ENCODE data around the gene CMTM7. TPM values are rescaled to one million over a fixed set of nuclear protein-coding genes. Genes with fewer than 3 reads are reported as not detected.

The CMTM7 gene
- total RNA-seq, 4 donors from 2014 or later = 14.8 to 24.7 (median 22.0) TPM

DNA sequence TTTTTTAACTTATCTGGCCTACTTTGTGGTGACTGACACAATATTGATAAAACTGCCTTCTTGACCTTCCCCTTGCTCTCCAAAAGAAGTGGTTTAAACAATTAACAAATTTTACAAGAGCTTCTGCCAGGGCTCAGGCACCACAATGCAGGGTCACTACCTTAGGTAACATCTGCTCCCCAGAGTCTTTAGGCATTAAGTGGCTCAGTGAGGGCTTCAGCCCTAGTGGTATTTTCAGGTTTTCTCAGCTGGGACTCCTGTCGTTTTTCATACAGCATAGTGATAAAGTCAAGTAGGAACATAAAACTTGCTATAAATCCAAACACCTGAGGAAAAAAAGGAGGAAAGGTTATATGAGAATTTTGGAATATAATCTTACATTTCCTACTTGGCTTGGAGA, 92.1 kb downstream of the CMTM7 start:
- 50 to 54% methylated on average over 1 of the region's 1 CpG for WGBS, 2 donors
- Histone ChIP-seq H3K36me3 (peaks cover 0 to 3% of the 10 kb centered on the region in 2 donors), H3K27ac (no peak overlapping the region), H3K4me1 (peaks cover 16 to 17% of the 10 kb centered on the region in 2 donors), H3K4me3 (replicated peaks in 1 of 3) (no peak overlapping the region), H3K27me3 (no peaks in the 10 kb centered on the region), H3K9me3 (no peaks in the 10 kb centered on the region)
- intact Hi-C loops (cut with DNase I) = no loop called here
- TF ChIP-seq POLR2A (IDR thresholded peaks at IDR 0.05) = no peak
- TF ChIP-seq, protein P1, sequence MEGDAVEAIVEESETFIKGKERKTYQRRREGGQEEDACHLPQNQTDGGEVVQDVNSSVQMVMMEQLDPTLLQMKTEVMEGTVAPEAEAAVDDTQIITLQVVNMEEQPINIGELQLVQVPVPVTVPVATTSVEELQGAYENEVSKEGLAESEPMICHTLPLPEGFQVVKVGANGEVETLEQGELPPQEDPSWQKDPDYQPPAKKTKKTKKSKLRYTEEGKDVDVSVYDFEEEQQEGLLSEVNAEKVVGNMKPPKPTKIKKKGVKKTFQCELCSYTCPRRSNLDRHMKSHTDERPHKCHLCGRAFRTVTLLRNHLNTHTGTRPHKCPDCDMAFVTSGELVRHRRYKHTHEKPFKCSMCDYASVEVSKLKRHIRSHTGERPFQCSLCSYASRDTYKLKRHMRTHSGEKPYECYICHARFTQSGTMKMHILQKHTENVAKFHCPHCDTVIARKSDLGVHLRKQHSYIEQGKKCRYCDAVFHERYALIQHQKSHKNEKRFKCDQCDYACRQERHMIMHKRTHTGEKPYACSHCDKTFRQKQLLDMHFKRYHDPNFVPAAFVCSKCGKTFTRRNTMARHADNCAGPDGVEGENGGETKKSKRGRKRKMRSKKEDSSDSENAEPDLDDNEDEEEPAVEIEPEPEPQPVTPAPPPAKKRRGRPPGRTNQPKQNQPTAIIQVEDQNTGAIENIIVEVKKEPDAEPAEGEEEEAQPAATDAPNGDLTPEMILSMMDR (IDR thresholded peaks at IDR 0.05) = no peak
- no peak for DNase-seq

DNA sequence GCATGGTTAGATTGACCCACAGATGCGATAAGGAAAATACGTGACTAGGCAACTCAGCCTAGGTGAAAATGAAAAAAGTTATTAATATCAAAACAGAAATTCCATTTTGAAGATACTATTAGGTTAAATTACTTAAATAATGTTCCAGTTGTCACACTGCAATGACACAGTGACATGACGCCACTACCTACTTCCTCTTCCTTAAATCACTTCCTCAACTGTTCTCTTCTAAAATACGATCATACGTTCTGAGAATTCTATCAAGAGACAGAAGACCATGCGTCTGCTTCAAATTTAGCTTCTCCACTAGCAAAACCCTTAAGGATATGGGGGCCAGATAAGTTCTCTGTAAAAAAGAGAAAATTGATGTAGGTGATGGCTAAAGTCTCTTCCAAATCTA, 92.8 kb downstream of the CMTM7 start:
- WGBS, 2 donors = 90 to 91% methylated on average over 6 of the region's 6 CpGs
- intact Hi-C loops (cut with DNase I) = no loop called here
- no peak overlapping the region for H3K4me3 ChIP-seq (replicated peaks in 1 of 3)
- H3K4me1 ChIP-seq = peaks cover 17 to 22% of the 10 kb centered on the region in 2 donors
- H3K27me3 ChIP-seq = no peaks in the 10 kb centered on the region
- H3K27ac ChIP-seq = no peak overlapping the region
- DNase-seq = no peak
- peaks cover 0 to 3% of the 10 kb centered on the region in 2 donors for H3K36me3 ChIP-seq
- no peaks in the 10 kb centered on the region for H3K9me3 ChIP-seq
- TF ChIP-seq POLR2A (IDR thresholded peaks at IDR 0.05) = no peak
- TF ChIP-seq, protein P1 (IDR thresholded peaks at IDR 0.05) = no peak

DNA sequence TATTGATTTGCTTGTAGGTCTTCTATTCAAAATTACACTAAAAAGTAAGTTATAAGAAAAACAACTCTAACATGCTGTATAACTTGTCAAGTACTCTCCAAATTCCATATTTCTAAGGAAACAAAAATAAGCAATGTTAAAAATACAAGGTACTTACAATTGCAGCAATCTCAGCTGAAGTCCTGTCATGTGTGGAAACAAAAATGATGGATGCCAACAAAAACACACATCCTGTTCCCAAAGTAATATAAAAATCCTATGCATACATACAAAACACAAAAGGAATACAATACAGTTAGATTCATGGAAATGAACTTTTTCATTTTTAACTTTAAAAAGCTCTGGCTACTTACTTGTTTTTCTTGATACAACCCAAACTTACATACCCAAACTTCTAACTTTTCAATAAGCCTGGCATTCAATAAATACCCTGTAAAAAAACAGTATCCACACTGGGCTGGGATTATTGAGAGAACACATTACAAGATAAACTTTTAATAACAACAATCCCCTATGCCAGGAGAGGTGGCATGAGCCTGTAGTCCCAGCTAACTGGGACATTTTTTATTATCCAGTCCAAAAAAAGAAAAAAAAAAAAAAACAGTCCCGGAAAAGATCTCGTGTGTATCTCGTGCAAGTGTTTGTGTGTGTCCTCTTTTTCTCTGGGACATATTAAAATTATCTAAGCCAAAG, 96.3 kb downstream of the CMTM7 start:
- 65 to 73% methylated on average over 3 of the region's 3 CpGs for WGBS, 2 donors
- no peak for DNase-seq
- peak overlapping the region in 2 of 3 donors; percentile 63 to 76 for H3K27ac ChIP-seq
- intact Hi-C loops (cut with DNase I) = no loop called here
- TF ChIP-seq, protein P1 (IDR thresholded peaks at IDR 0.05) = no peak
- H3K4me1 ChIP-seq = peaks cover 9 to 22% of the 10 kb centered on the region in 2 donors
- H3K36me3 ChIP-seq = peaks cover 0 to 3% of the 10 kb centered on the region in 2 donors
- no peaks in the 10 kb centered on the region for H3K9me3 ChIP-seq
- H3K4me3 ChIP-seq (replicated peaks in 1 of 3) = no peak overlapping the region
- no peaks in the 10 kb centered on the region for H3K27me3 ChIP-seq

DNA sequence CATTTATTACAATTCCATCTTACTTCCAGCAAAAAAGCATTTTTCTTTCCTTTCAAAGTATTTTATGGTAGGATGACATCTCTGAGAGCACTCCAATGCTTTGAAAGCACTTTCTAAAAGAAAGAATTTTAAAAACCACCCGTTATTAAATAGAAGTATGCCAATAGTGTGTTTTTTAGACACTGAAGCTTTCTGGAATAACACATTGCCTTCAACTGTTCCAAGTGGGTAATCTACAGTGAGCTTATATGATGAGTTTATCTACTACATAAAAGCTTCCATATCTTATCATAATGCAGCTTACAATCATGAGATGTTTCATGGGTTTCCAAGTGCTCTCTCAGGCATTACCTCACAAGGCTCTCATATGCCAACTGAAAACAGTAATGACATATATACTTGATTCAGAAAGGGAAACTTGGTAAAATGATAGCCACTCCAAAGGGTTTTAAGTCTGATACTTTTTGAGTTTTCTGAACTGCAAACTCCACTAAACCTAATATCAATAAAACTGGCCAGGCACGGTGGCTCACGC, 96.9 kb downstream of the CMTM7 start:
- Histone ChIP-seq H3K9me3 (no peaks in the 10 kb centered on the region), H3K27me3 (no peaks in the 10 kb centered on the region), H3K4me1 (peaks cover 9 to 22% of the 10 kb centered on the region in 2 donors), H3K4me3 (replicated peaks in 1 of 3) (no peak overlapping the region), H3K36me3 (peaks cover 0 to 3% of the 10 kb centered on the region in 2 donors), H3K27ac (peak overlapping the region in 2 of 3 donors; percentile 63 to 76)
- no peak for TF ChIP-seq POLR2A (IDR thresholded peaks at IDR 0.05)
- TF ChIP-seq, protein P1 (IDR thresholded peaks at IDR 0.05) = no peak
- intact Hi-C loops (cut with DNase I) = no loop called here
- WGBS, 2 donors = 70 to 75% methylated on average over 3 of the region's 3 CpGs
- no peak for DNase-seq

DNA sequence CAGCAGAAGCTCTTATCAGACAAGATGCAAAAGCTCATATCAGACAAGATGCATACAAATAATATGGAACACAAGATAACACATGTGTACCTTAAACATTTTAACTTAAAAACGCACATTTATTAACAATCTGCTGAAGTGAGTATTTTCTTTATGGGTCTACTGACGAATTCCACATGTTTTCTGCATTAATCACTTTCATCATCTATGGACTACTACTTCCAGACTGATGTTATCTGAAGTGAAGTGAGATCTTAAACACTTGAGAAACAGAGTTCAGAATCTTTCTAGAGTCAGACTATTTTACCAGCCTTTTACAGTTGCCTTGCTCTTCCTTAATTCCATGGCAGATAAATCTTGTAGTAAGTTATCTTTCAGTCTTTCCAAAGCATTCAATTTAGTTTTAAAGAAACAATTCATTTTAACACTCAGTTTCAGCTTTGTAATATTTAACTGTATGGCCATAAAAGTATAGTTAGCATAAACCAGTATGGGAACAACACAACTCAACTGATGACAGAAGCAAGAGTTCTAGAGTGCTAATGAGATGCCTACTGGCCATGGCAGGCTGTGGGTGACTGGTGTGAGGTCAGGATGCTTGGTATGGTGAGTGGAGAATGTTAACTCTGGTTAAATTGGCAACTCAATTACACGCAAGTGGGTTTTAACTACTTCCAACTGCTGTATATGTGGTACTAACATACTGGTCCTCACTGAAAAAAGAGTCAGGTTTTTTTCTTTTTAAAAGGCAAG, 101.2 kb downstream of the CMTM7 start:
- intact Hi-C loops (cut with DNase I) = no loop called here
- no peak for TF ChIP-seq POLR2A (IDR thresholded peaks at IDR 0.05)
- TF ChIP-seq, protein P1 (IDR thresholded peaks at IDR 0.05) = no peak
- 76 to 90% methylated on average over 3 of the region's 3 CpGs for WGBS, 2 donors
- DNase-seq = no peak
- Histone ChIP-seq H3K4me3 (replicated peaks in 1 of 3) (no peak overlapping the region), H3K27ac (no peak overlapping the region), H3K27me3 (no peaks in the 10 kb centered on the region), H3K36me3 (no peaks in the 10 kb centered on the region), H3K9me3 (no peaks in the 10 kb centered on the region), H3K4me1 (peaks cover 7 to 14% of the 10 kb centered on the region in 2 donors)

Measured in thyroid gland (tissue), 4 donors.